Keratinocyte (primary cell): ENCODE measurements around the gene RPUSD3.

Source experiments
- EZH2 ChIP-seq: IDR thresholded peaks from one replicate; pipeline ENCODE4 v1.6.1; 2012; ENCODE audit warnings: inconsistent platforms, mild to moderate bottlenecking, low read length, moderate library complexity
- TF ChIP-seq, protein P1 (sequence below), 3 experiments: IDR thresholded peaks in 1 of 3; conservative IDR thresholded peaks in 1 of 3; optimal IDR thresholded peaks in 1 of 3; 2 replicates in 2 of 3; 3 replicates in 1 of 3; pipeline versions ENCODE3 to v1.5.1; 2011; ENCODE audit warnings: low read length in 3 of 3, mild to moderate bottlenecking in 3 of 3, moderate library complexity in 2 of 3, control low read depth in 1 of 3, inconsistent platforms in 1 of 3; ENCODE audit not compliant: insufficient read depth in 2 of 3; ENCODE audit errors: extremely low read depth in 1 of 3

DNA sequence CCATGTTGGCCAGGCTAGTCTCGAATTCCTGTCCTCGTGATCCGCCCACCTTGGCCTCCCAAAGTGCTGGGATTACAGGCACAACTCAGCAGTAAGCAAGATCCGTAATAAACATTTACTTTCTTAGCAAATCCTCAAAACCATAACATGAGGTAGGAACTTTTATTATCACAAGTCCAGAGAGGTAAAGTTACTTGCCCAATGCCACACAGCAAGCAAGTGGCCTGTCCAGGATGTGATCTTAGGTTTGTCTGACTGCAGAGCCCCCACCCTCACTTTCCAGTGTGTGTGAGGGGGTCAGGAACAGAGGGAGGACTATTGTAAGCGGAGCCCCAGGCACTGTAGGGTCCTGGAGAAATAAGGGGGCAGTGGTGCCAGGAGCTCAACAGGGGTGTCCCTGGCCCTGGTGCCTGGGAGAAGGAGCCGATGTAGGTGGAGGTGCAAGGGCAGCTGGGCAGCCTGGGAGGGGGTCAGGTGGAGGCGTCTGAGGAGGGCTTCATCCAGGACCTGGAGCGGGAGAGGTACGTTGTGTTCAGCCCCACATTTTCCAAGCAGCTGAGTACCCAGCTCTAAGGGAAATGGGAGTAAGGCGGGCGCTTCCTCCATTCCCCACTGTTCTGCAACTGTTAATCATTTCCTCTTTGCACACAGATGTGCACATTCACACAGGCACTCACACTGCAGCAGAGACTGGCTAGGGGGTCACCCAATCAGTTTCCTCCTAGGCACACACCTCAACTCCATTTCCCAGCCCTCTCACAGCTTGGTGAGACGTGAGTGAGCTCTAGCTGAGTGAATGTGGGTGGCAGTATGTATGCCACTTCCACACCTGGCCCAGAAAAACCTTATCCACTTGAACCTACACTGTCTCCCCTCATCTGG lies 5.9 kb downstream of the RPUSD3 start:
- TF ChIP-seq, protein P1, sequence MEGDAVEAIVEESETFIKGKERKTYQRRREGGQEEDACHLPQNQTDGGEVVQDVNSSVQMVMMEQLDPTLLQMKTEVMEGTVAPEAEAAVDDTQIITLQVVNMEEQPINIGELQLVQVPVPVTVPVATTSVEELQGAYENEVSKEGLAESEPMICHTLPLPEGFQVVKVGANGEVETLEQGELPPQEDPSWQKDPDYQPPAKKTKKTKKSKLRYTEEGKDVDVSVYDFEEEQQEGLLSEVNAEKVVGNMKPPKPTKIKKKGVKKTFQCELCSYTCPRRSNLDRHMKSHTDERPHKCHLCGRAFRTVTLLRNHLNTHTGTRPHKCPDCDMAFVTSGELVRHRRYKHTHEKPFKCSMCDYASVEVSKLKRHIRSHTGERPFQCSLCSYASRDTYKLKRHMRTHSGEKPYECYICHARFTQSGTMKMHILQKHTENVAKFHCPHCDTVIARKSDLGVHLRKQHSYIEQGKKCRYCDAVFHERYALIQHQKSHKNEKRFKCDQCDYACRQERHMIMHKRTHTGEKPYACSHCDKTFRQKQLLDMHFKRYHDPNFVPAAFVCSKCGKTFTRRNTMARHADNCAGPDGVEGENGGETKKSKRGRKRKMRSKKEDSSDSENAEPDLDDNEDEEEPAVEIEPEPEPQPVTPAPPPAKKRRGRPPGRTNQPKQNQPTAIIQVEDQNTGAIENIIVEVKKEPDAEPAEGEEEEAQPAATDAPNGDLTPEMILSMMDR (optimal IDR thresholded peaks at IDR 0.05 in 1 of 3, IDR thresholded peaks at IDR 0.05 in 1 of 3, conservative IDR thresholded peaks at IDR 0.05 in 1 of 3; ENCODE audit: extremely low read depth in 1 of 3, insufficient read depth in 2 of 3, low read length in 3 of 3), result no peak
- no peak for TF ChIP-seq EZH2
